CD4-positive, alpha-beta T cell (primary cell): ENCODE measurements around the gene C19orf33. TPM values are rescaled to one million over a fixed set of nuclear protein-coding genes. Genes with fewer than 3 reads are reported as not detected.

Experiments
- ATAC-seq: fragments of 200-7000 bp; cut with Tn5 transposase; one replicate; pipeline ENCODE4 v1.10.0; 2022; ENCODE audit warnings: mild to moderate bottlenecking; ENCODE audit not compliant: poor library complexity
- CTCF ChIA-PET: fragments of 350-600 bp; sonication (Branson Sonifier 250); formaldehyde crosslinking; loops from one replicate; lab custom pipeline; 2021; ENCODE audit warnings: antibody characterized with exemption, inconsistent platforms; lab: Charles Lee
- POLR2A ChIA-PET: fragments of 350-600 bp; sonication (Branson Sonifier 250); formaldehyde crosslinking; loops from one replicate; lab custom pipeline; 2021; ENCODE audit warnings: antibody characterized with exemption, inconsistent platforms; lab: Charles Lee
- DNase-seq, 14 experiments: peaks; one replicate each; pipeline ENCODE4 v3.0.0-alpha.2; 2013 to 2020; ENCODE audit warnings: mixed read lengths in 2 of 14
- H3K27ac ChIP-seq, 2 donors: one replicate each; pipeline versions ENCODE4 v1.5.1 to v1.7.0; 2013; ENCODE audit warnings: low read length in 2 of 2, low read depth in 1 of 2, mild to moderate bottlenecking in 1 of 2
- H3K27me3 ChIP-seq, 2 experiments: 1 replicate in 1 of 2; 2 replicates in 1 of 2; pipeline versions ENCODE4 v1.6.1 to v1.7.0; 2013; ENCODE audit warnings: low read length in 2 of 2, control low read depth in 1 of 2, mild to moderate bottlenecking in 1 of 2, moderate library complexity in 1 of 2; ENCODE audit not compliant: insufficient read depth in 2 of 2, control insufficient read depth in 1 of 2
- H3K36me3 ChIP-seq: one replicate; pipeline ENCODE4 v1.6.1; 2013; ENCODE audit warnings: low read length, control low read depth; ENCODE audit not compliant: insufficient read depth
- H3K4me1 ChIP-seq: one replicate; pipeline ENCODE4 v1.6.1; 2013; ENCODE audit warnings: low read length, control low read depth; ENCODE audit not compliant: insufficient read depth
- H3K4me3 ChIP-seq: one replicate; pipeline ENCODE4 v1.5.1; 2013; ENCODE audit warnings: mild to moderate bottlenecking, low read length, moderate library complexity
- H3K9me3 ChIP-seq, 2 experiments: 1 replicate in 1 of 2; 2 replicates in 1 of 2; pipeline versions ENCODE4 v1.6.1 to v1.7.0; 2013; ENCODE audit warnings: low read length in 2 of 2, mild to moderate bottlenecking in 2 of 2, control low read depth in 1 of 2, moderate library complexity in 1 of 2; ENCODE audit not compliant: control insufficient read depth in 1 of 2, insufficient read depth in 1 of 2
- H3K27ac Mint-ChIP-seq: one replicate; pipeline ENCODE4 v1.8.0; 2020; ENCODE audit warnings: mixed read lengths
- H3K27me3 Mint-ChIP-seq: one replicate; pipeline ENCODE4 v1.8.0; 2021; ENCODE audit warnings: mixed read lengths
- H3K36me3 Mint-ChIP-seq: one replicate; pipeline ENCODE4 v1.8.0; 2021; ENCODE audit warnings: low read depth, mixed read lengths
- H3K4me1 Mint-ChIP-seq: one replicate; pipeline ENCODE4 v1.8.0; 2021; ENCODE audit warnings: low read depth, mixed read lengths
- H3K4me3 Mint-ChIP-seq: one replicate; pipeline ENCODE4 v1.8.0; 2020; ENCODE audit warnings: mild to moderate bottlenecking, mixed read lengths
- H3K9me3 Mint-ChIP-seq: one replicate; pipeline ENCODE4 v1.8.0; 2020; ENCODE audit warnings: mixed read lengths
- intact Hi-C, 2 experiments: fragments of 100-400 bp; cut with DNase I in 1 of 2; cut with micrococcal nuclease in 1 of 2; formaldehyde crosslinking; loops; one replicate each; pipeline versions ENCODE4 v1.15.1 to v1.9.0; 2023 to 2025; cut with DNase I, micrococcal nuclease
- total RNA-seq, 174 experiments: library from RNA in 2 of 174; stranded (reverse) in 2 of 174; gene quantifications; one replicate each; pipeline ENCODE4 v1.2.3 and lab custom pipeline; 2021 to 2026
- TF ChIP-seq, protein P1 (sequence below): fragments of 200-600 bp; IDR thresholded peaks from one replicate; pipeline ENCODE4 v1.8.0; 2022; ENCODE audit warnings: antibody characterized with exemption, mild to moderate bottlenecking

The C19orf33 gene
- total RNA-seq, 2 experiments from 2014 or later, result not detected

- ChIA-PET CTCF (interaction anchor here (0.6 kb wide), 1 partner anchor 727 kb away, joined by 3 read pairs; no protein-coding TSS in a partner anchor), POLR2A (no interaction called here)
- Histone ChIP-seq H3K4me1 (no peaks in the 10 kb centered on the region), H3K36me3 (no peaks in the 10 kb centered on the region), H3K9me3 (no peaks in the 10 kb centered on the region), H3K4me3 (no peak overlapping the region), H3K27ac (no peak overlapping the region), H3K27me3 (no peaks in the 10 kb centered on the region)
- ATAC-seq (no peak), DNase-seq (no peak)
- no peak overlapping the region for H3K27ac Mint-ChIP-seq
- no peaks in the 10 kb centered on the region for H3K27me3 Mint-ChIP-seq
- TF ChIP-seq, protein P1, sequence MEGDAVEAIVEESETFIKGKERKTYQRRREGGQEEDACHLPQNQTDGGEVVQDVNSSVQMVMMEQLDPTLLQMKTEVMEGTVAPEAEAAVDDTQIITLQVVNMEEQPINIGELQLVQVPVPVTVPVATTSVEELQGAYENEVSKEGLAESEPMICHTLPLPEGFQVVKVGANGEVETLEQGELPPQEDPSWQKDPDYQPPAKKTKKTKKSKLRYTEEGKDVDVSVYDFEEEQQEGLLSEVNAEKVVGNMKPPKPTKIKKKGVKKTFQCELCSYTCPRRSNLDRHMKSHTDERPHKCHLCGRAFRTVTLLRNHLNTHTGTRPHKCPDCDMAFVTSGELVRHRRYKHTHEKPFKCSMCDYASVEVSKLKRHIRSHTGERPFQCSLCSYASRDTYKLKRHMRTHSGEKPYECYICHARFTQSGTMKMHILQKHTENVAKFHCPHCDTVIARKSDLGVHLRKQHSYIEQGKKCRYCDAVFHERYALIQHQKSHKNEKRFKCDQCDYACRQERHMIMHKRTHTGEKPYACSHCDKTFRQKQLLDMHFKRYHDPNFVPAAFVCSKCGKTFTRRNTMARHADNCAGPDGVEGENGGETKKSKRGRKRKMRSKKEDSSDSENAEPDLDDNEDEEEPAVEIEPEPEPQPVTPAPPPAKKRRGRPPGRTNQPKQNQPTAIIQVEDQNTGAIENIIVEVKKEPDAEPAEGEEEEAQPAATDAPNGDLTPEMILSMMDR, result no peak
- peaks cover 15% of the 10 kb centered on the region for H3K4me1 Mint-ChIP-seq
- H3K4me3 Mint-ChIP-seq, result no peak overlapping the region
- H3K36me3 Mint-ChIP-seq, result peaks cover 7% of the 10 kb centered on the region
- intact Hi-C loops, result no loop called here
- no peaks in the 10 kb centered on the region for H3K9me3 Mint-ChIP-seq
Measured at GRCh38 chr19:38277549-38277948, 26.5 kb upstream of the C19orf33 start.

- TF ChIP-seq, protein P1, result no peak
- H3K36me3 ChIP-seq, result no peaks in the 10 kb centered on the region
- CTCF ChIA-PET, result interaction anchor here (0.6 kb wide), 1 partner anchor 726 kb away, joined by 3 read pairs; no protein-coding TSS in a partner anchor
- Mint-ChIP-seq H3K27me3 (no peaks in the 10 kb centered on the region), H3K4me3 (no peak overlapping the region), H3K36me3 (peaks cover 7% of the 10 kb centered on the region), H3K9me3 (no peaks in the 10 kb centered on the region), H3K4me1 (peaks cover 16% of the 10 kb centered on the region), H3K27ac (no peak overlapping the region)
- DNase-seq, result no peak
- no peak for ATAC-seq
- no peaks in the 10 kb centered on the region for H3K9me3 ChIP-seq
- no peak overlapping the region for H3K4me3 ChIP-seq
- H3K27ac ChIP-seq, result no peak overlapping the region
- intact Hi-C loops, result no loop called here
- H3K27me3 ChIP-seq, result no peaks in the 10 kb centered on the region
- no peaks in the 10 kb centered on the region for H3K4me1 ChIP-seq
- POLR2A ChIA-PET, result no interaction called here
Measured at GRCh38 chr19:38277969-38278680, 25.9 kb upstream of the C19orf33 start.

- H3K9me3 Mint-ChIP-seq, result no peaks in the 10 kb centered on the region
- CTCF ChIA-PET, result no interaction called here
- ATAC-seq, result no peak
- Histone ChIP-seq H3K4me3 (no peak overlapping the region), H3K36me3 (no peaks in the 10 kb centered on the region), H3K27me3 (no peaks in the 10 kb centered on the region), H3K27ac (no peak overlapping the region), H3K4me1 (no peaks in the 10 kb centered on the region), H3K9me3 (no peaks in the 10 kb centered on the region)
- peaks cover 13% of the 10 kb centered on the region for H3K4me1 Mint-ChIP-seq
- H3K27me3 Mint-ChIP-seq, result no peaks in the 10 kb centered on the region
- no peak overlapping the region for H3K27ac Mint-ChIP-seq
- H3K4me3 Mint-ChIP-seq, result no peak overlapping the region
- no peak for DNase-seq
- TF ChIP-seq, protein P1, result no peak
- POLR2A ChIA-PET, result no interaction called here
- intact Hi-C loops, result no loop called here
- peaks cover 7% of the 10 kb centered on the region for H3K36me3 Mint-ChIP-seq
Measured at GRCh38 chr19:38278751-38279150, 25.3 kb upstream of the C19orf33 start.
